Right lobe of liver (tissue), 4 donors: Measurements from ENCODE around the gene KRTAP16-1.

ENCODE experiments used
- POLR2A ChIP-seq: fragments of 450-650 bp; IDR thresholded peaks from one replicate; pipeline ENCODE4 v1.6.1; 2017; ENCODE audit warnings: antibody characterized with exemption, mild to moderate bottlenecking
- TF ChIP-seq, protein P1 (sequence below), 4 donors: fragments of 200-600 bp in 3 of 4; fragments of 450-650 bp in 1 of 4; IDR thresholded peaks; one replicate each; pipeline versions ENCODE4 v1.5.1 to v1.8.0; 2016 to 2022; ENCODE audit warnings: antibody characterized with exemption in 4 of 4, mild to moderate bottlenecking in 2 of 4
- donor health status: DM: no; HTN: no; CAD: no.
- donor health status: DM: no; HTN: no; CAD: no.
- donor health status: DM: no; HTN: yes; CAD: no.

- TF ChIP-seq, protein P1, sequence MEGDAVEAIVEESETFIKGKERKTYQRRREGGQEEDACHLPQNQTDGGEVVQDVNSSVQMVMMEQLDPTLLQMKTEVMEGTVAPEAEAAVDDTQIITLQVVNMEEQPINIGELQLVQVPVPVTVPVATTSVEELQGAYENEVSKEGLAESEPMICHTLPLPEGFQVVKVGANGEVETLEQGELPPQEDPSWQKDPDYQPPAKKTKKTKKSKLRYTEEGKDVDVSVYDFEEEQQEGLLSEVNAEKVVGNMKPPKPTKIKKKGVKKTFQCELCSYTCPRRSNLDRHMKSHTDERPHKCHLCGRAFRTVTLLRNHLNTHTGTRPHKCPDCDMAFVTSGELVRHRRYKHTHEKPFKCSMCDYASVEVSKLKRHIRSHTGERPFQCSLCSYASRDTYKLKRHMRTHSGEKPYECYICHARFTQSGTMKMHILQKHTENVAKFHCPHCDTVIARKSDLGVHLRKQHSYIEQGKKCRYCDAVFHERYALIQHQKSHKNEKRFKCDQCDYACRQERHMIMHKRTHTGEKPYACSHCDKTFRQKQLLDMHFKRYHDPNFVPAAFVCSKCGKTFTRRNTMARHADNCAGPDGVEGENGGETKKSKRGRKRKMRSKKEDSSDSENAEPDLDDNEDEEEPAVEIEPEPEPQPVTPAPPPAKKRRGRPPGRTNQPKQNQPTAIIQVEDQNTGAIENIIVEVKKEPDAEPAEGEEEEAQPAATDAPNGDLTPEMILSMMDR (IDR thresholded peaks at IDR 0.05): no peak
- TF ChIP-seq POLR2A: no peak
Measured at GRCh38 chr17:41315814-41316445, 6.8 kb upstream of the KRTAP16-1 start.
